NT2/D1 (cell line): Measurements from ENCODE around the gene GPX4.
"Not testable (repeated sequence)": the region's sequence is repeated elsewhere in the genome, so short reads cannot be mapped to it uniquely, and the experiment has no call there.

Source experiments
- DNase-seq: peaks from one replicate; pipeline ENCODE4 v3.0.0-alpha.2; 2011; ENCODE audit warnings: low read depth, low spot score
- H3K27me3 ChIP-seq: 2 replicates; pipeline ENCODE4 v1.6.0; 2011; ENCODE audit warnings: mild to moderate bottlenecking; ENCODE audit not compliant: insufficient read length, insufficient read depth
- H3K36me3 ChIP-seq: 2 replicates; pipeline ENCODE4 v1.6.1; 2011; ENCODE audit warnings: mild to moderate bottlenecking, low read length, mixed read lengths; ENCODE audit not compliant: insufficient read depth, insufficient read length
- H3K4me1 ChIP-seq: 2 replicates; pipeline ENCODE4 v1.5.1; 2011; ENCODE audit not compliant: insufficient read depth, insufficient read length
- H3K4me3 ChIP-seq: 2 replicates; pipeline ENCODE4 v1.5.1; 2011; ENCODE audit warnings: low read depth; ENCODE audit not compliant: insufficient read length
- H3K9ac ChIP-seq: 2 replicates; pipeline ENCODE4 v1.6.0; 2011; ENCODE audit warnings: low read depth; ENCODE audit not compliant: insufficient read length
- H3K9me3 ChIP-seq: 2 replicates; pipeline ENCODE4 v1.5.1; 2011; ENCODE audit warnings: mild to moderate bottlenecking, low read length; ENCODE audit not compliant: insufficient read depth
- SUZ12 ChIP-seq: IDR thresholded peaks from 2 replicates; pipeline ENCODE4 v1.6.1; 2011; ENCODE audit not compliant: insufficient read length, insufficient read depth; ENCODE audit errors: extremely low read depth
- YY1 ChIP-seq: IDR thresholded peaks from 2 replicates; pipeline ENCODE4 v1.6.1; 2011; ENCODE audit not compliant: insufficient read length, insufficient read depth
- ZNF274 ChIP-seq: IDR thresholded peaks from 2 replicates; pipeline ENCODE4 v1.6.1; 2011; ENCODE audit warnings: mild to moderate bottlenecking, low read depth, low read length

GPX4 gene

GRCh38 chr19:1126984-1127760, 23.4 kb downstream of the GPX4 start:
- TF ChIP-seq SUZ12: no peak
- TF ChIP-seq YY1: no peak
- TF ChIP-seq ZNF274: no peak
- Histone ChIP-seq H3K27me3 (no peaks in the 10 kb centered on the region), H3K9ac (no peak overlapping the region), H3K4me1 (peaks cover 16% of the 10 kb centered on the region), H3K9me3 (no peaks in the 10 kb centered on the region), H3K4me3 (no peak overlapping the region), H3K36me3 (peaks cover 72% of the 10 kb centered on the region)
- no peak for DNase-seq

- TF ChIP-seq SUZ12: no peak
- no peak for TF ChIP-seq YY1
- no peak for TF ChIP-seq ZNF274
- no peaks in the 10 kb centered on the region for H3K9me3 ChIP-seq
- H3K4me1 ChIP-seq: peaks cover 19% of the 10 kb centered on the region
- H3K9ac ChIP-seq: no peak overlapping the region
- peaks cover 64% of the 10 kb centered on the region for H3K36me3 ChIP-seq
- H3K4me3 ChIP-seq: no peak overlapping the region
- DNase-seq: no peak
- no peaks in the 10 kb centered on the region for H3K27me3 ChIP-seq
Observed at GRCh38 chr19:1128106-1128505, 24.3 kb downstream of the GPX4 start.

- Histone ChIP-seq H3K4me1 (peaks cover 17% of the 10 kb centered on the region), H3K36me3 (peaks cover 59% of the 10 kb centered on the region)
- not testable (repeated sequence) for H3K4me3 ChIP-seq, H3K9me3 ChIP-seq, DNase-seq, H3K9ac ChIP-seq, H3K27me3 ChIP-seq
Observed at GRCh38 chr19:1129084-1129483, 25.3 kb downstream of the GPX4 start.

GRCh38 chr19:1129535-1129934, 25.7 kb downstream of the GPX4 start:
- Histone ChIP-seq H3K4me1 (peaks cover 17% of the 10 kb centered on the region), H3K9ac (no peak overlapping the region), H3K9me3 (no peaks in the 10 kb centered on the region), H3K36me3 (peaks cover 59% of the 10 kb centered on the region), H3K27me3 (no peaks in the 10 kb centered on the region), H3K4me3 (no peak overlapping the region)
- TF ChIP-seq YY1 (no peak), ZNF274 (no peak), SUZ12 (no peak)
- DNase-seq: no peak

- DNase-seq: no peak
- Histone ChIP-seq H3K36me3 (peaks cover 62% of the 10 kb centered on the region), H3K4me1 (peaks cover 17% of the 10 kb centered on the region), H3K9ac (peak overlapping the region; percentile 78), H3K4me3 (peak overlapping the region; percentile 27), H3K9me3 (no peaks in the 10 kb centered on the region), H3K27me3 (no peaks in the 10 kb centered on the region)
- TF ChIP-seq YY1 (no peak), ZNF274 (no peak), SUZ12 (no peak)
Observed at GRCh38 chr19:1130771-1131717, 27.2 kb downstream of the GPX4 start.

- H3K36me3 ChIP-seq: peaks cover 62% of the 10 kb centered on the region
- H3K4me3 ChIP-seq: peak overlapping the region; percentile 27
- no peak for TF ChIP-seq ZNF274
- peaks cover 24% of the 10 kb centered on the region for H3K4me1 ChIP-seq
- H3K9ac ChIP-seq: peak overlapping the region; percentile 78
- H3K9me3 ChIP-seq: no peaks in the 10 kb centered on the region
- H3K27me3 ChIP-seq: no peaks in the 10 kb centered on the region
- DNase-seq: peak; percentile 57
Observed at GRCh38 chr19:1131718-1132551, 28.1 kb downstream of the GPX4 start.
